Neural progenitor cell (in vitro differentiated cells): ENCODE measurements around the gene ALDH3B2. TPM values are rescaled to one million over a fixed set of nuclear protein-coding genes. Genes with fewer than 3 reads are reported as not detected.

ENCODE experiments used
- DNase-seq: peaks from one replicate; pipeline ENCODE4 v3.0.0-alpha.2; 2016; ENCODE audit warnings: low spot score
- H2AFZ ChIP-seq: fragments of 200-600 bp; sonication (generic); replicated peaks from 2 replicates; pipeline ENCODE4 v1.6.1; 2016; ENCODE audit warnings: antibody characterized with exemption
- H3F3A ChIP-seq: fragments of 200-600 bp; sonication (generic); 2 replicates; pipeline ENCODE4 v1.6.1; 2016; ENCODE audit warnings: antibody characterized with exemption, low read depth
- H3K27ac ChIP-seq: fragments of 200-600 bp; sonication (generic); 2 replicates; pipeline ENCODE4 v1.5.1; 2016; ENCODE audit warnings: mild to moderate bottlenecking
- H3K27me3 ChIP-seq: fragments of 200-600 bp; sonication (generic); 2 replicates; pipeline ENCODE4 v1.6.1; 2016; ENCODE audit warnings: mild to moderate bottlenecking, moderate library complexity
- H3K36me3 ChIP-seq: fragments of 200-600 bp; sonication (generic); 2 replicates; pipeline ENCODE4 v1.5.1; 2016
- H3K4me1 ChIP-seq: fragments of 200-600 bp; sonication (generic); 2 replicates; pipeline ENCODE4 v1.6.1; 2016; ENCODE audit warnings: mixed run types
- H3K4me2 ChIP-seq: fragments of 200-600 bp; sonication (generic); 2 replicates; pipeline ENCODE4 v1.6.1; 2016
- H3K4me3 ChIP-seq: fragments of 200-600 bp; sonication (generic); 2 replicates; pipeline ENCODE4 v1.5.1; 2016
- H3K79me2 ChIP-seq: fragments of 200-600 bp; sonication (generic); 2 replicates; pipeline ENCODE4 v1.6.1; 2016; ENCODE audit warnings: low read depth
- H3K9ac ChIP-seq: fragments of 200-600 bp; sonication (generic); 2 replicates; pipeline ENCODE4 v1.6.1; 2016
- H3K9me3 ChIP-seq: fragments of 200-600 bp; sonication (generic); 2 replicates; pipeline ENCODE4 v1.5.1; 2016; ENCODE audit warnings: low read depth
- H4K20me1 ChIP-seq: fragments of 200-600 bp; sonication (generic); 2 replicates; pipeline ENCODE4 v1.6.1; 2016; ENCODE audit warnings: low read depth
- H3K27ac Mint-ChIP-seq: 3 replicates; pipeline ENCODE4 v1.8.0; 2021; ENCODE audit warnings: mixed read lengths
- H3K27me3 Mint-ChIP-seq: 2 replicates; pipeline ENCODE4 v1.8.0; 2022; ENCODE audit warnings: low read depth, mild to moderate bottlenecking, inconsistent platforms, moderate library complexity, mixed read lengths; ENCODE audit not compliant: insufficient read depth
- H3K36me3 Mint-ChIP-seq: 3 replicates; pipeline ENCODE4 v1.8.0; 2021; ENCODE audit warnings: mixed read lengths
- H3K4me1 Mint-ChIP-seq: 3 replicates; pipeline ENCODE4 v1.8.0; 2021; ENCODE audit warnings: mixed read lengths
- H3K4me3 Mint-ChIP-seq: 3 replicates; pipeline ENCODE4 v1.8.0; 2021; ENCODE audit warnings: mild to moderate bottlenecking, moderate library complexity, mixed read lengths
- H3K9me3 Mint-ChIP-seq: 3 replicates; pipeline ENCODE4 v1.8.0; 2020; ENCODE audit warnings: mixed read lengths
- EZH2 ChIP-seq: fragments of 200-600 bp; sonication (generic); IDR thresholded peaks from 2 replicates; pipeline ENCODE4 v1.6.1; 2017; ENCODE audit warnings: antibody characterized with exemption, mild to moderate bottlenecking, moderate library complexity
- EZH2phosphoT487 ChIP-seq: fragments of 200-600 bp; sonication (generic); IDR thresholded peaks from 2 replicates; pipeline ENCODE4 v1.6.1; 2017; ENCODE audit warnings: antibody characterized with exemption
- total RNA-seq: library from RNA; depleted of rRNA; stranded (reverse); fragments of >200 nt; gene quantifications from 2 replicates; pipeline ENCODE4 v1.2.3, GENCODE V29; 2015; ENCODE audit warnings: low replicate concordance
- TF ChIP-seq, protein P1 (sequence below): fragments of 200-600 bp; sonication (generic); IDR thresholded peaks from 2 replicates; pipeline ENCODE4 v1.5.1; 2017; ENCODE audit warnings: antibody characterized with exemption, mild to moderate bottlenecking

ALDH3B2 gene
- total RNA-seq, 1 donor from 2014 or later, result not detected

DNA sequence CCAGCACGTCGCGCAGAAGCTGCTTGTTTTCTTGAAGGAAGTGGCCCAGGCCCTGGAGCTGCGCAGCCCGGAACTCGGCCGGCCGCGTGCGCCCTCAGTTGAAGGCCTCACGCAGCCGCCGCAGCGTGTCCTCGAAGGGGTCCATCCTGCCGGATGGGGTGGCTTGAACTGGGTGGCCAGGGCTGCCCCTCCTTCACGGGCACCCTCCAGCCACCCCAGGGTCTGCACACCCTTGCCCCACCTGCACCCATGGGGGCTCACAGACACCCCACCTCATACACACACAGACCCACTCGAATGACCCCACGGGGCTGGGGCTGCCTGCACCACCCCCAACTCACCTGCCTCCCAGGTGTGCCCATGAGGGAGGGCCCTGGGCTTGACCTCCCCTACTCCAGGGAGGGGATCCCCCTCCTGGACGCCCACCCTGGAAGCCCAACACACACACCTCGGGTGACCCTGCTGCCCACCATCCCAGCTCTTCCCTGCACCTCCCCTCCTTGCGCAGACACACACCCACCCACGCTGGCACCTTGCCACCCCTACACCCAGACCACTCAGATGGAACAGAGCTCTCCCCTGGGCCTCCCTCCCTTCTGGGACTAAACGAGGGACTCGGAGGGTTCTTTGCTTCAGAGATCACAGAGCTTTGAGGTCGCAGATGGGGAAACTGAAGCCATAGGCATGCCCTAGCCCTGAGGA lies 6.8 kb downstream of the ALDH3B2 start:
- Mint-ChIP-seq H3K4me3 (no peak overlapping the region), H3K27me3 (peaks cover 3% of the 10 kb centered on the region), H3K27ac (no peak overlapping the region), H3K9me3 (no peaks in the 10 kb centered on the region), H3K4me1 (no peaks in the 10 kb centered on the region), H3K36me3 (no peaks in the 10 kb centered on the region)
- Histone ChIP-seq H3K4me1 (no peaks in the 10 kb centered on the region), H3K79me2 (no peaks in the 10 kb centered on the region), H3K9me3 (no peaks in the 10 kb centered on the region), H3K27ac (no peak overlapping the region), H3F3A (no peaks in the 10 kb centered on the region), H3K4me2 (no peak overlapping the region), H3K36me3 (no peaks in the 10 kb centered on the region), H3K4me3 (no peak overlapping the region), H2AFZ (no peak overlapping the region), H3K27me3 (no peaks in the 10 kb centered on the region), H3K9ac (no peak overlapping the region), H4K20me1 (no peaks in the 10 kb centered on the region)
- DNase-seq, result no peak
- TF ChIP-seq, protein P1, sequence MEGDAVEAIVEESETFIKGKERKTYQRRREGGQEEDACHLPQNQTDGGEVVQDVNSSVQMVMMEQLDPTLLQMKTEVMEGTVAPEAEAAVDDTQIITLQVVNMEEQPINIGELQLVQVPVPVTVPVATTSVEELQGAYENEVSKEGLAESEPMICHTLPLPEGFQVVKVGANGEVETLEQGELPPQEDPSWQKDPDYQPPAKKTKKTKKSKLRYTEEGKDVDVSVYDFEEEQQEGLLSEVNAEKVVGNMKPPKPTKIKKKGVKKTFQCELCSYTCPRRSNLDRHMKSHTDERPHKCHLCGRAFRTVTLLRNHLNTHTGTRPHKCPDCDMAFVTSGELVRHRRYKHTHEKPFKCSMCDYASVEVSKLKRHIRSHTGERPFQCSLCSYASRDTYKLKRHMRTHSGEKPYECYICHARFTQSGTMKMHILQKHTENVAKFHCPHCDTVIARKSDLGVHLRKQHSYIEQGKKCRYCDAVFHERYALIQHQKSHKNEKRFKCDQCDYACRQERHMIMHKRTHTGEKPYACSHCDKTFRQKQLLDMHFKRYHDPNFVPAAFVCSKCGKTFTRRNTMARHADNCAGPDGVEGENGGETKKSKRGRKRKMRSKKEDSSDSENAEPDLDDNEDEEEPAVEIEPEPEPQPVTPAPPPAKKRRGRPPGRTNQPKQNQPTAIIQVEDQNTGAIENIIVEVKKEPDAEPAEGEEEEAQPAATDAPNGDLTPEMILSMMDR, result no peak
- TF ChIP-seq EZH2phosphoT487, result no peak
- TF ChIP-seq EZH2, result no peak

DNA sequence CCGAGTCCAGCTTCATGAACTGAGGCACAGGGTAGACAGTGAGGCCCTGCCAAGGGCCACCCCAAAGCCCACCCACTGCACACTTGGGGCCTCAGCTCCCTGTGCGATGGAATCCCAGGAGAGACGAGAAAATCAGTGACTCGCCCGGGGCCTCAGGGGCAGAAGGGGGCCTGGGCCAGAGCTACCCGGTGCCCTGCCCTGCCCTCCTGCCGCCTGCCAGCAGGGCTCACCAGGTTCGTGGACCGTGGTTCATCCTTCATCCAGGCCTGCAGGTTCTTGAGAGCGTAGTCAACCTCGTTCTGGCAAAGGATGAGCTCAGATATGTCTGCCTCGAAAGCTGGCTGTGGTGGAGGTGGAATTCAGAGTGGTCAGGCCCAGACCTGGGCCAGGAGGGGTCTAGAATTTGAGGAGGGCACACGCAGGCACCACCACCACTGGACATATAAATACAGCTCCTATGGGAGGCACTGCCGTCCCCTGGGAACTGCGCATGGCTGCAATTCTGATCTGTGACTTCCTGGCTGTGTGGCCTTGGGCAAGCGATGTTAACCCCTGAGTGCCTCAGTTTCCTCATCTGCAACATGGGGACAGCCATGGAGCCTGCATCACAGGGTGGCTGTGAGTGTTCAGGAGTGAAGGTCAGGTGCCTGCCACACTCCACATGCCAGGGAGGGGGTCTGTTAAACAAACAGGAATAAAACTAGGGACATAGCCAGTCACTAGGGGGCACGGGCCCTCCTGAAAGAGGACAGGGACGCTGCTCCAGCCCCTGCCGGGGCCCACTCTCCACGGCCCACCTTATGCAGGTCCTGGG lies 7.5 kb downstream of the ALDH3B2 start:
- TF ChIP-seq EZH2phosphoT487 (no peak), EZH2 (no peak)
- TF ChIP-seq, protein P1, result no peak
- Histone ChIP-seq H3K9me3 (no peaks in the 10 kb centered on the region), H3F3A (no peaks in the 10 kb centered on the region), H4K20me1 (no peaks in the 10 kb centered on the region), H3K4me3 (no peak overlapping the region), H3K4me2 (no peak overlapping the region), H3K27me3 (no peaks in the 10 kb centered on the region), H3K36me3 (no peaks in the 10 kb centered on the region), H3K27ac (no peak overlapping the region), H3K9ac (no peak overlapping the region), H3K79me2 (no peaks in the 10 kb centered on the region), H3K4me1 (no peaks in the 10 kb centered on the region), H2AFZ (no peak overlapping the region)
- Mint-ChIP-seq H3K9me3 (no peaks in the 10 kb centered on the region), H3K4me1 (no peaks in the 10 kb centered on the region), H3K4me3 (no peak overlapping the region), H3K27me3 (peaks cover 3% of the 10 kb centered on the region), H3K27ac (no peak overlapping the region), H3K36me3 (no peaks in the 10 kb centered on the region)
- DNase-seq, result no peak

DNA sequence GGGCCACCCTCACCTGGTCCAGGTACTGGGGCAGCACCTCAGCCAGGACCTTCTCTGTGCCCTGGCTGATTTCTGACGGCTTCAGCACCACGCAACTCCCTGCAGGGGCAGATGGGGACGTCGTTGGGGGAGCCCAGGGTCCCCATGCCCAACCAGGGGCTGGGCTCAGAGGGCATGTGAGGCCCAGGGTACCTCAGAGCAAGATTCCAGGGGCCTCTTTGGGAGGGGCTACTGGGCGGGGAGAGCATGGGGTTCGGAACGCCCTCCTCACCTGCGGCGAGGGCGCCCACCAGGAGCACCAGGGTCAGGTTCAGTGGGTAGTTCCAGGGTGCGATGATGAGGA lies 8.1 kb downstream of the ALDH3B2 start:
- no peak overlapping the region for H2AFZ ChIP-seq
- H3K9me3 Mint-ChIP-seq, result no peaks in the 10 kb centered on the region
- DNase-seq, result no peak
- no peak overlapping the region for H3K4me3 Mint-ChIP-seq
- no peaks in the 10 kb centered on the region for H3K9me3 ChIP-seq
- TF ChIP-seq, protein P1, result no peak
- TF ChIP-seq EZH2, result no peak
- no peak for TF ChIP-seq EZH2phosphoT487
- no peaks in the 10 kb centered on the region for H3K4me1 Mint-ChIP-seq
- H3K27me3 ChIP-seq, result no peaks in the 10 kb centered on the region
- no peaks in the 10 kb centered on the region for H3K27me3 Mint-ChIP-seq
- no peaks in the 10 kb centered on the region for H3K36me3 ChIP-seq
- no peaks in the 10 kb centered on the region for H3K79me2 ChIP-seq
- H3K27ac Mint-ChIP-seq, result no peak overlapping the region
- no peaks in the 10 kb centered on the region for H3K4me1 ChIP-seq
- H3K27ac ChIP-seq, result no peak overlapping the region
- no peaks in the 10 kb centered on the region for H3K36me3 Mint-ChIP-seq
- H3K9ac ChIP-seq, result no peak overlapping the region
- no peaks in the 10 kb centered on the region for H3F3A ChIP-seq
- H3K4me2 ChIP-seq, result no peak overlapping the region
- no peak overlapping the region for H3K4me3 ChIP-seq
- H4K20me1 ChIP-seq, result no peaks in the 10 kb centered on the region
